22Rv1 (cell line): ENCODE data around the gene WNT3A.

Experiments
- ZFX ChIP-seq: fragments of 450-650 bp; IDR thresholded peaks from 2 replicates; pipeline ENCODE4 v1.6.1; 2017; ENCODE audit warnings: antibody characterized with exemption, borderline replicate concordance
- TF ChIP-seq, protein P1 (sequence below): fragments of 450-650 bp; IDR thresholded peaks from 2 replicates; pipeline ENCODE4 v1.5.1; 2017; ENCODE audit warnings: mild to moderate bottlenecking

DNA sequence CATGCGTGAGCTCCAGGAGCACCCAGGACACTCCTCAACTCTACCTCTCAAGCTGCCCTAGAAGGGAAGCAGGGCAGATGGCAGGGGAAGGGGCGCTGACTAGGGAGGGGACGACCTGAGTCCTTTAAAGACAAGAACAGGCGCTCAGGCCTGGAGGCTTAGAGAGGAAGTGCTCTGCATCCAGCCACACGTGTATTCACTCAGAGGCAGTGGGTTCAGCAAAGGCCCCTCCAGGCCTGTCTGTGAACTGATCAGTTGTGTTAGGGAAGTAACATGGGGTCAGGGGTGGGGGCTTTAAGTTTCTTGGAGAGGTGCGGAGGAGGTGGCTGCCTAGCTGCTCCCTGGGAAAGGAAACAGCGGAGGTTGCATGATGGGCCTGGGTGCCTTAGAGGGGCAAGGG, 38.6 kb downstream of the WNT3A start:
- TF ChIP-seq, protein P1, sequence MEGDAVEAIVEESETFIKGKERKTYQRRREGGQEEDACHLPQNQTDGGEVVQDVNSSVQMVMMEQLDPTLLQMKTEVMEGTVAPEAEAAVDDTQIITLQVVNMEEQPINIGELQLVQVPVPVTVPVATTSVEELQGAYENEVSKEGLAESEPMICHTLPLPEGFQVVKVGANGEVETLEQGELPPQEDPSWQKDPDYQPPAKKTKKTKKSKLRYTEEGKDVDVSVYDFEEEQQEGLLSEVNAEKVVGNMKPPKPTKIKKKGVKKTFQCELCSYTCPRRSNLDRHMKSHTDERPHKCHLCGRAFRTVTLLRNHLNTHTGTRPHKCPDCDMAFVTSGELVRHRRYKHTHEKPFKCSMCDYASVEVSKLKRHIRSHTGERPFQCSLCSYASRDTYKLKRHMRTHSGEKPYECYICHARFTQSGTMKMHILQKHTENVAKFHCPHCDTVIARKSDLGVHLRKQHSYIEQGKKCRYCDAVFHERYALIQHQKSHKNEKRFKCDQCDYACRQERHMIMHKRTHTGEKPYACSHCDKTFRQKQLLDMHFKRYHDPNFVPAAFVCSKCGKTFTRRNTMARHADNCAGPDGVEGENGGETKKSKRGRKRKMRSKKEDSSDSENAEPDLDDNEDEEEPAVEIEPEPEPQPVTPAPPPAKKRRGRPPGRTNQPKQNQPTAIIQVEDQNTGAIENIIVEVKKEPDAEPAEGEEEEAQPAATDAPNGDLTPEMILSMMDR = no peak
- no peak for TF ChIP-seq ZFX
